GM19324 (cell line): ENCODE results near the gene MCM7.
A peak's percentile ranks its signal among the peaks of the same experiment; 100 is the strongest.
"Not testable (repeated sequence)": the region's sequence is repeated elsewhere in the genome, so short reads cannot be mapped to it uniquely, and the experiment has no call there.

Experiments used
- ATAC-seq: cut with Tn5 transposase; IDR thresholded peaks from one replicate; pipeline ENCODE4 v1.9.1; 2021; ENCODE audit warnings: mild to moderate bottlenecking, moderate library complexity; ENCODE audit not compliant: unreplicated experiment, low FRiP score

MCM7 gene

GRCh38 chr7:100101016-100101862 lies at the start of gene MCM7, which contains the start of gene AP4M1:
Gene MCM7, minus strand, starts transcription at chr7:100101397. Its CDS starts 103 bp downstream, at chr7:100101294.
Gene AP4M1, plus strand, starts transcription at chr7:100101643. Its CDS starts 72 bp downstream, at chr7:100101715.
- ATAC-seq: peak; percentile 83

DNA sequence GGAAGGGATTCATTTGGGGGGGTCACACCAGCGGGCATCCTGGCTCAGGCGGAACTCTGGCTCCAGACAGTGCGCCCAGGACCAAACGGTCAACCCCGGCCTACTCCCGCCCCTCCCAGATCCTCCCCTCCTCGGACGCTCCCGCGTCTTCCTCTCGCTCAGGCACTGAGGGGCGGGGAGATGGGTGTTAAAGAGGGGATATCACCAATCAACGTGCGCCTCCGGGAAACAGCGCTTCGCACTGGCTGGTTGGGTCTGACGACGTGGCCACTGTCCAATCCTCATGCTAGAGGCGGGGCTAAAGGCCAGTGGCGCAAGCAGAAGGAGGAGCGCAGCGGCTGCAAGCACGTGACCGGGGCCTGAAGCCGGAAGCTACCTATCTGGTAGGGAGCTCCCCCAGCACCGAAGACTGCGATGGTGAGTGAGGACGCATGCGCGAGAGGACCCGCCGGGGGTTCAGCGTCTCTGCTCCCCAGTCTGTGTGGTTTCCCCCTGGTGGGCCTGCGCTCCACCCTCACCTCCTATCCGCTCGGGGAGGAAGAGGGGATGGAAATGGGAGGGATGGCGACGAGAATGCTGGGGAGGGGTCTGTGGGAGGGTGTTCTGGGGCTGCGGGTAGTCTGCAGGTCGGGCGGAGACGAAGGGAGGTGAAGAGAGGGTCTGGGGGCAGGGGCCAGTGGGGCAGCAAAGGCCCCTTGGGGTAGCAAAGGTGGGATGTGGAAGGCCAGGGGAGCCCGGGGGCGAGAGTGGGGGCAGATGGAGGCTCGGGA lies 47.5 kb upstream of the MCM7 start, which contains the start of gene LAMTOR4:
Gene LAMTOR4, plus strand, starts transcription at position 360 of the 770 bp plus-strand sequence. Its CDS starts 55 bp downstream, at position 415.
- ATAC-seq: peak; percentile 99

DNA sequence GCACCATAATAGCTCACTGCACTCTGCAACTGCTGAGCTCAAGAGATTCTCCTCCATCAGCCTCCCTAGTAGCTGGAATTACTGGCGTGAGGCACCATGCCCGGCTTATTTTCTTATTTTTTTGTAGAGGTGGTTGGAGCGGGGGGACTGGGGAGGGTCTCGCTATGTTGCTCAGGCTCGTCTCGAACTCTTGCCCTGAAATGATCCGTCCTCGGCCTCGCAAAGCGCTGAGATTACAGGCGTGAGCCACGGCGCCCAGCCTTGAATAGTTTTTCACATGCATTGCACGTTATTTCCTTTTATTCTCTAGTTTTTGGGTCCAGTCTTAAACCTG lies 47.0 kb upstream of the MCM7 start:
- no peak for ATAC-seq

DNA sequence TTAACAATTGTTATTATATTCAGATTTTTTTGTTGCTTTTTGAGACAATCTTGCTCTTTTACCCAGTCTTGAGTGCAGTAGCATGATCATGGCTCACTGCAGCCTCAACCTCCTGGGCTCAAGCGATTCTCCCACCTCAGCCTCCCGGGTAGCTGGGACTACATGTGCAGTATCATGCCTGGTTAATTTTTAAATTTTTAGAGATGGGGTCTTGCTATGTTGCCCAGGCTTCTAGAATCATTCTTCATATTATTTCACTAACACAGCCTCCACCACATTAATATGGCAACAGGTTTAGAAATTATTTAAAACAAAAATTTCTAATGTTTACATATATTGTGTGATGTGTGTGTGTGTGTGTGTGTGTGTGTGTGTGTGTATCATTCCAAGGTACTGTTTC lies 46.1 kb upstream of the MCM7 start:
- ATAC-seq: no peak

- ATAC-seq: not testable (repeated sequence)
Observed at GRCh38 chr7:100146350-100146749, 45.2 kb upstream of the MCM7 start.

DNA sequence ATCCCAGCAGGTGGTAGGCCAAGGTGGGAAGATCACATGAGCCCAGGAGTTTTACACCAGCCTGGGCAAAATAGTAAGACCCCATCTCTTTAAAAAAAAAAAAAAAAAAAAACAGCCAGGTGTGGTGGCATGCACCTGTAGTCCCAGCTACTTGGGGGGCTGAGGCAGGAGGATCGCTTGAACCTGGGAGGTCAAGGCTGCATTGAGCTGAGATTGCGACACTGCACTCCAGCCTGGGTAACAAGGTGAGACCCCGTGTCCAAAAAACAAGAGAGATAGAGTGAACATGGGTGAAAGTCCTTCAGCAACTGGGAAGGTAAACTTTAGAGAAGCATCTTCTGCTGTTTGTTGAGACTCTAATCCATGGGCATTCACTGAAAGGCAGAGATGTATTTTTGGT lies 41.3 kb upstream of the MCM7 start:
- no peak for ATAC-seq

- no peak for ATAC-seq
Observed at GRCh38 chr7:100141555-100141949, 40.4 kb upstream of the MCM7 start.

DNA sequence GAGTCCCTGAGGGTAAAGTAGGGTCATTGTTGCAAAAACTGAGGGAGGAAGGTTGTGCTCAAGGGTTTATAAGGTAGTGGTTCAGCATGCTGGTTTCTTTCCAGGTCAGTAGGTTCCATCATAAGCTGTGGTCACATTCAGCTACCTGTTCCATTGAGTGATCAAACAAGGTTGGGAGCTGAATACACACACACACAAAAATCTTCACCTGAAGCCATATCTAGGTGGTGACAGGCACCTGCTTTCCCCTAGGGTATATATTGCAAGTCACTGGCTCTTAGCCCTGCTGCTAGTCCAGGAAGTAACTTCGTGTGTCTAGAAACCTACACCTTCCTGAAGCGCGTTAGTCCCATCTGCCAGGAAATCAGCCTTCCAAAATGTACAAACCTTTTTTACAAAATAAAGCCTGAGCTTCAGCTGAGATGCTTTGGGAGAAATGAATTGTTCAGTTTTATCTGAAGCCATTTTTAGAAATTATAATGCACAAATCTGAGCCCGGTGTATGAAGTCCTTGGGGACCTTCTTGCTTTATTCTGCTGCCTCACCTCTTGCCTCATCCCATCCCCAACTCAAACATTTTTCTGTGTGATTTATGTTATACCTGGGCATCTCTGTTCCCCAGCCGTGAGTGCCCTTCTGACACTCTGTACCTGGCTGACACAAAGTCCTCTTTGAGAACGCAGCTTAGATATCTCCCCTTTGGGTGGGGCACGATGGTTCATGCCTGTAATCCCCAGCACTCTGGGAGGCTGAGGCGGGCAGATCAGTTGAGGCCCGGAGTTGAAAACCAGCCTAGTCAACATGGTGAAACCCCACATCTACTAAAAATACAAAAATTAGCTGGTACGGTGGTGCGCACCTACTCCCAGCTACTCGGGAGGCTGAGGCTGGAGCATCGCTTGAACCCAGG lies 36.9 kb upstream of the MCM7 start:
- ATAC-seq: no peak

DNA sequence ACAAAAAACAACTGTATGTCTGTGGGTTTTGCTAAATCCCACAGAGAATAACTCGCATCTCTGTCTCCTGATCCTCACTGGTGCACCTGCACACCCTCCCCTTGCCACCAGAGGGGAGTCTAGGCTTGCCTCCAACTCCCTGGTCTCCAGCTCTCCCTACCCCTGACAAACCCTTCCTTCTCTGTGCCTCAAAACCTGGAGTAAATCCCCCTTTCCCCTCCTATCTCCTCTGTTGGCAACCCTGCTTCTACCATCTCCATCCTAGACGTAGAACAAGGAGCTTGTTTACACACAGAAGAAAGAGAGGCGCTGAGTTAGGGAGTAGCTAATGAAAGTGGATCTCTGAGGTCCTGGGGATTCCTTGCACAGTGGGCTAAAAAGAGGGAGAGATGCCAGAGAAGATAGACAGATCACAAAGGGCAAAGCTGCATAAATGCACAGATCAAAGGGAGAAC lies 31.5 kb upstream of the MCM7 start:
- peak; percentile 54 for ATAC-seq

GRCh38 chr7:100132126-100132525 lies 30.9 kb upstream of the MCM7 start:
- no peak for ATAC-seq

GRCh38 chr7:100130608-100131453 lies 29.6 kb upstream of the MCM7 start:
- no peak for ATAC-seq

DNA sequence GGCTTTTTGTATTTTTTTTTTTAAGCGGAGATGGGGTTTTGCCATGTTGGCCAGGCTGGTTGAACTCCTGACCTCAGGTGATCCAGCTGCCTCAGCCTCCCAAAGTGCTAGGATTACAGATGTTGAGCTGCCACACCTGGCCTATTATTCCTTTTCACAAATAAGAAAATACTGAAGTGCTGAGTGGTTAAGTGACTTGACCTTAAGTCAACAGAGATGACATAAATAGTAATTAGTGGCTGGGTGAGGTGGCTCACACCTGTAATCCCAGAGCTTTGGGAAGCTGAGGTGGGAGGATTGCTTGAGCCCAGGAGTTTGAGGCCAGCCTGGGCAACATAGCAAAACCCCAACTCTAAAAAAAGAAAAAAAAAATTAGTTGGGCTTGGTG lies 29.0 kb upstream of the MCM7 start:
- ATAC-seq: not testable (repeated sequence)

DNA sequence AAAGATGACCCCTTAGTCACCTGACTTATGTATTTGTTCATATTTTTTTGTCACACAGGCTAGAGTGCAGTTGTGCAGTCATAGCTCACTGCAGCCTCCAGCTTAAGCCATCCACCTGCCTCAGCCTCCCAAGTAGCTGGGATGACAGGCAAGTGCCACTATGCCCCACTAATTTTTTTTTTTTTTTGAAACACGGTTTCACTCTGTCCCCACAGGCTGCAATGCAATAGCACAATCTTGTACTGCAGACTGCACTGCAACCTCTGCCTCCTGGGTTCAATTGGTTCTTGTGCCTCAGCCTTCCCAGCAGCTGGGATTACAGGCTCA lies 27.4 kb upstream of the MCM7 start:
- no peak for ATAC-seq

GRCh38 chr7:100127866-100128636 lies 26.9 kb upstream of the MCM7 start:
- ATAC-seq: no peak

DNA sequence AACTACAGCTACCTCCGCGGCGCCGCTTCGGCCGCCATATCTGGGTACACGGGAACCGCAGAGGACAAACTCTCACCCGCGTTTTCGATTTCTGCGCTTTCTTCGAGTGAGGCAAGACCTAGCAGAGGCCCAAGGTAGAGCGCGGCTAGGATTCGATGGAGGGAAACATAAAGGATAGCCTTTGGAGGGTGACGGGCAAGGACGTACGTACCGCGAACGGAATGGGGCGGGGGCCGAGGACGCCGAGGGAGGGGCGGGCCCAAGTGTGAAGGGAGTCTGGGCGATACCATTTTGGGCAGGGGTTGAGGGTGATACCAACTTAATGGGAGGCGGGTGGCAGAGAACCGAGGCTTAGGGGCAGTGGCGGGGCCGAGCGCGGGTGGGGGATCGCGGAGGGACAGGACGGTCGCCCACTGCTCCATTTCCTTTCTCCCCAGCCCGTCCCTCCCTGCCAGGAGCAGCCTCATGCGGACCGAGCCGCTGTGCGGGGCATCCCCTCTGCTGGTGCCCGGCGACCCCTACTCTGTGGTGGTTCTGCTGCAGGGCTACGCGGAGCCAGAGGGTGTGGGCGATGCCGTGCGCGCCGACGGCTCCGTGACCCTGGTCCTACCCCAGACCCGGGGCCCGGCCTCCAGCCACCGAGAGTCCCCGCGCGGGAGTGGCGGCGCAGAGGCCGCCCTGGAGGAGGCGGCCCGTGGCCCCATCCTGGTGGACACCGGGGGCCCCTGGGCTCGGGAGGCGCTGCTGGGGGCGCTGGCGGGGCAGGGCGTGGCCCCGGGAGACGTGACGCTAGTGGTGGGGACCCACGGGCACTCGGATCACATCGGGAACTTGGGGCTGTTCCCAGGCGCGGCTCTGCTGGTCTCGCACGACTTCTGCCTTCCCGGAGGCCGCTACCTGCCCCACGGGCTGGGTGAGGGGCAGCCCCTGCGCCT lies 26.0 kb upstream of the MCM7 start, which contains the start of gene MBLAC1:
Gene MBLAC1, plus strand, starts transcription at position 37 of the 935 bp plus-strand sequence. Its CDS starts 429 bp downstream, at position 466.
- peak; percentile 62 for ATAC-seq

DNA sequence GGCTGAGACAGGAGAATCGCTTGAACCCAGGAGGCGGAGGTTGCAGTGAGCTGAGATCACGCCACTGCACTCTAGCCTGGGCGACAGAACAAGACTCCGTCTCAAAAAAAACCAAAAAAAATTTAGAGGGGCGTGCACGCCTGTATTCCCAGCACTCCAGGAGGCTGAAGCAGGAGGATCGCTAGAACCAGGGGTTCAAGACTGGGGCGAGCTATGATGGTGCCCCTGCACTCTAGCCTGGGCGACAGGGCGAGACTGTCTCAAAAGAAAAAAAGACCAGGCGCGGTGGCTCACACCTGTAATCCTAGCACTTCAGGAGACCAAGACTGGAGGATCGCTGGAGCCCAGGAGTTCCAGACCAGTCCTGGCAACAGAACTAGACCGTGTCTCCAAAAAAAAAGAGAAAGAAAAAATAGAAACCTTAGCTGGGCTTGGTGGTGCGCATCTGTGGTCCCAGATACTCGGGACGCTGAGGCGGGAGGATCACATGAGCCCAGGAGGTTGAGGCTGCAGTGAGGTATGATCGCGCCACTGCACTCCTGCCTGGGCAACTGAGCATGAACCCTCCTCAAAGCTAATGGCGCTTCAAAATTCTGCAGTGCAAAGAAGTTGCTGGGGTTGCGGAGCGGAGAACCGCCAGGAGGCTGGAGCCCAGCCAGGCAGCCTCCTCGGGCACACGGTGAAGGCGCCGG lies 25.2 kb upstream of the MCM7 start:
- ATAC-seq: peak; percentile 24
